HL-60 (cell line): ENCODE results near the gene USF2.

Experiments
- CTCF ChIP-seq: IDR thresholded peaks from one replicate; pipeline ENCODE4 v1.5.1; 2011; ENCODE audit warnings: low read length, control low read depth, inconsistent platforms; ENCODE audit not compliant: insufficient read depth
- POLR2AphosphoS5 ChIP-seq: IDR thresholded peaks from 2 replicates; pipeline ENCODE4 v1.6.1; 2012; ENCODE audit warnings: low read depth
- REST ChIP-seq: IDR thresholded peaks from 2 replicates; pipeline ENCODE4 v1.6.1; 2012; ENCODE audit warnings: low read depth; ENCODE audit not compliant: insufficient replicate concordance
- SPI1 ChIP-seq: IDR thresholded peaks from 2 replicates; pipeline ENCODE4 v1.6.1; 2012; ENCODE audit warnings: low read depth, mild to moderate bottlenecking, borderline replicate concordance

GRCh38 chr19:35223084-35223790, 45.5 kb upstream of the USF2 start:
- TF ChIP-seq CTCF (no peak), POLR2AphosphoS5 (no peak), SPI1 (peak; percentile 21; the same call in 1 of the 2 replicates), REST (no peak)
